HepG2 (cell line): ENCODE results near the gene PANK4. TPM values are rescaled to one million over a fixed set of nuclear protein-coding genes. Genes with fewer than 3 reads are reported as not detected.

Source experiments
- MAFG ChIP-seq: sonication (generic); formaldehyde crosslinking; IDR thresholded peaks from 2 replicates; pipeline ENCODE4 v1.5.1; 2020; ENCODE audit warnings: mild to moderate bottlenecking, missing genetic modification reagents
- NFIB ChIP-seq: sonication (generic); formaldehyde crosslinking; IDR thresholded peaks from 2 replicates; pipeline ENCODE4 v1.9.0; 2021; ENCODE audit warnings: missing genetic modification reagents, mild to moderate bottlenecking, borderline replicate concordance
- NFKB2 ChIP-seq: sonication (generic); formaldehyde crosslinking; IDR thresholded peaks from 2 replicates; pipeline ENCODE4 v1.4.0; 2020; ENCODE audit warnings: missing genetic modification reagents, borderline replicate concordance
- POGZ ChIP-seq: sonication (generic); formaldehyde crosslinking; IDR thresholded peaks from 2 replicates; pipeline ENCODE4 v1.4.0; 2020; ENCODE audit warnings: mild to moderate bottlenecking, missing genetic modification reagents
- SIN3A ChIP-seq: IDR thresholded peaks from 2 replicates; pipeline ENCODE4 v1.6.1; 2011; ENCODE audit warnings: low read depth, mild to moderate bottlenecking, control low read depth, low read length, borderline replicate concordance
- THAP11 ChIP-seq: IDR thresholded peaks from 2 replicates; pipeline ENCODE4 v1.6.1; 2016; ENCODE audit warnings: missing biosample characterization, missing genetic modification reagents
- THAP9 ChIP-seq: sonication (generic); formaldehyde crosslinking; IDR thresholded peaks from 2 replicates; pipeline ENCODE4; 2020; ENCODE audit warnings: missing genetic modification reagents, mild to moderate bottlenecking, borderline replicate concordance
- ZBTB42 ChIP-seq: sonication (generic); formaldehyde crosslinking; IDR thresholded peaks from 2 replicates; pipeline ENCODE4 v1.5.0; 2020; ENCODE audit warnings: mild to moderate bottlenecking, missing genetic modification reagents
- ZFP62 ChIP-seq: sonication (generic); formaldehyde crosslinking; IDR thresholded peaks from 2 replicates; pipeline ENCODE4 v1.4.0; 2020; ENCODE audit warnings: missing genetic modification reagents
- ZHX2 ChIP-seq, 2 experiments: sonication (generic) in 1 of 2; formaldehyde crosslinking in 1 of 2; IDR thresholded peaks; 2 replicates each; pipeline versions ENCODE4 v1.6.1 to v1.9.0; 2014 to 2022; ENCODE audit warnings: antibody characterized with exemption in 1 of 2, borderline replicate concordance in 1 of 2, inconsistent platforms in 1 of 2, low read depth in 1 of 2, missing genetic modification reagents in 1 of 2
- ZNF530 ChIP-seq: sonication (generic); formaldehyde crosslinking; IDR thresholded peaks from 2 replicates; pipeline ENCODE4 v1.5.0; 2020; ENCODE audit warnings: low read depth, mild to moderate bottlenecking, missing genetic modification reagents
- ZNF563 ChIP-seq: sonication (generic); formaldehyde crosslinking; IDR thresholded peaks from 2 replicates; pipeline ENCODE4 v1.8.0; 2022; ENCODE audit warnings: mild to moderate bottlenecking, moderate library complexity, missing genetic modification reagents
- ZNF670 ChIP-seq: sonication (generic); formaldehyde crosslinking; IDR thresholded peaks from 2 replicates; pipeline ENCODE4 v1.8.0; 2022; ENCODE audit warnings: mild to moderate bottlenecking, missing genetic modification reagents, borderline replicate concordance
- ZNF678 ChIP-seq: sonication (generic); formaldehyde crosslinking; IDR thresholded peaks from 2 replicates; pipeline ENCODE4 v1.4.0; 2020; ENCODE audit warnings: mild to moderate bottlenecking, missing genetic modification reagents
- ZNF768 ChIP-seq: sonication (generic); formaldehyde crosslinking; IDR thresholded peaks from 2 replicates; pipeline ENCODE4 v1.4.0; 2020; ENCODE audit warnings: missing genetic modification reagents
- ZSCAN30 ChIP-seq: sonication (generic); formaldehyde crosslinking; IDR thresholded peaks from 2 replicates; pipeline ENCODE4 v1.5.0; 2020; ENCODE audit warnings: mild to moderate bottlenecking, missing genetic modification reagents
- polyA plus RNA-seq, 8 experiments: library from polyadenylated mRNA; depleted of rRNA in 3 of 8; stranded (reverse) in 7 of 8; unstranded in 1 of 8; fragments of >200 nt; fragmentation: Illumina TruSeq in 4 of 8; extraction: Trizol in 4 of 8; gene quantifications; 2 replicates each; pipeline versions ENCODE4 v1.2.1 to v1.2.3, GENCODE V29; 2011 to 2016; ENCODE audit warnings: low read depth in 4 of 8, missing spikeins in 1 of 8, mixed read lengths in 1 of 8; ENCODE audit not compliant: insufficient read depth in 1 of 8
- total RNA-seq, 5 experiments: library from RNA; depleted of rRNA; stranded (reverse); fragments of >200 nt; fragmentation: Illumina TruSeq; extraction: Trizol; gene quantifications; 2 replicates each; pipeline ENCODE4 v1.2.3, GENCODE V29; 2016; ENCODE audit warnings: low read depth in 1 of 5
- TF ChIP-seq, protein P1 (sequence below): sonication (generic); formaldehyde crosslinking; conservative IDR thresholded peaks from 2 replicates; pipeline ENCODE4 v1.4.0; 2020; ENCODE audit warnings: missing genetic modification reagents
- TF ChIP-seq, protein P2 (sequence below): sonication (generic); formaldehyde crosslinking; IDR thresholded peaks from 2 replicates; pipeline ENCODE4 v1.8.1; 2023; ENCODE audit warnings: mild to moderate bottlenecking, missing genetic modification reagents

Gene PANK4
- total and polyA plus RNA-seq, 2 of the 13 experiments (the other 11 are each of a cell fraction or from before 2014, with no cell fraction given): 17.4 to 19.3 TPM

- TF ChIP-seq NFKB2 (CRISPR knock-in tag): peak; percentile 29; the same call in 1 of the 2 replicates
- TF ChIP-seq, protein P1, sequence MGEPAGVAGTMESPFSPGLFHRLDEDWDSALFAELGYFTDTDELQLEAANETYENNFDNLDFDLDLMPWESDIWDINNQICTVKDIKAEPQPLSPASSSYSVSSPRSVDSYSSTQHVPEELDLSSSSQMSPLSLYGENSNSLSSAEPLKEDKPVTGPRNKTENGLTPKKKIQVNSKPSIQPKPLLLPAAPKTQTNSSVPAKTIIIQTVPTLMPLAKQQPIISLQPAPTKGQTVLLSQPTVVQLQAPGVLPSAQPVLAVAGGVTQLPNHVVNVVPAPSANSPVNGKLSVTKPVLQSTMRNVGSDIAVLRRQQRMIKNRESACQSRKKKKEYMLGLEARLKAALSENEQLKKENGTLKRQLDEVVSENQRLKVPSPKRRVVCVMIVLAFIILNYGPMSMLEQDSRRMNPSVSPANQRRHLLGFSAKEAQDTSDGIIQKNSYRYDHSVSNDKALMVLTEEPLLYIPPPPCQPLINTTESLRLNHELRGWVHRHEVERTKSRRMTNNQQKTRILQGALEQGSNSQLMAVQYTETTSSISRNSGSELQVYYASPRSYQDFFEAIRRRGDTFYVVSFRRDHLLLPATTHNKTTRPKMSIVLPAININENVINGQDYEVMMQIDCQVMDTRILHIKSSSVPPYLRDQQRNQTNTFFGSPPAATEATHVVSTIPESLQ: no peak
- TF ChIP-seq, protein P2, sequence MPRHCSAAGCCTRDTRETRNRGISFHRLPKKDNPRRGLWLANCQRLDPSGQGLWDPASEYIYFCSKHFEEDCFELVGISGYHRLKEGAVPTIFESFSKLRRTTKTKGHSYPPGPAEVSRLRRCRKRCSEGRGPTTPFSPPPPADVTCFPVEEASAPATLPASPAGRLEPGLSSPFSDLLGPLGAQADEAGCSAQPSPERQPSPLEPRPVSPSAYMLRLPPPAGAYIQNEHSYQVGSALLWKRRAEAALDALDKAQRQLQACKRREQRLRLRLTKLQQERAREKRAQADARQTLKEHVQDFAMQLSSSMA (CRISPR knock-in tag): no peak
- no peak for TF ChIP-seq ZNF563
- peak; percentile 7 for TF ChIP-seq THAP9 (CRISPR knock-in tag)
- TF ChIP-seq POGZ (CRISPR knock-in tag): no peak
- TF ChIP-seq ZNF678: 0 out of 2 replicates have a peak, but pooled peaks have one; percentile 46
- no peak for TF ChIP-seq SIN3A
- no peak for TF ChIP-seq NFIB (CRISPR knock-in tag)
- TF ChIP-seq THAP11: 0 out of 2 replicates have a peak, but pooled peaks have one; percentile 12
- TF ChIP-seq ZNF768: no peak
- no peak for TF ChIP-seq ZHX2 (IDR thresholded peaks at IDR 0.05; ENCODE audit: low read depth)
- no peak for TF ChIP-seq ZHX2 (CRISPR knock-in tag; IDR thresholded peaks at IDR 0.05; ENCODE audit: borderline replicate concordance)
- no peak for TF ChIP-seq ZSCAN30 (CRISPR knock-in tag)
- TF ChIP-seq ZNF530: no peak
- no peak for TF ChIP-seq ZNF670
- 0 out of 2 replicates have a peak, but pooled peaks have one; percentile 19 for TF ChIP-seq MAFG (CRISPR knock-in tag)
- no peak for TF ChIP-seq ZFP62 (CRISPR knock-in tag)
- no peak for TF ChIP-seq ZBTB42 (CRISPR knock-in tag)
Measured at GRCh38 chr1:2548068-2548589, 21.7 kb upstream of the PANK4 start (continued).
